ENCODE results near the gene SLC25A45.
"Not testable (repeated sequence)": the region's sequence is repeated elsewhere in the genome, so short reads cannot be mapped to it uniquely, and the experiment has no call there.

The SLC25A45 gene

GRCh38 chr11:65351511-65351910 is 30.9 kb downstream of the SLC25A45 start:
- Mint-ChIP-seq H3K27me3 (no peaks in the 10 kb centered on the region), H3K36me3 (peaks cover 8% of the 10 kb centered on the region), H3K4me1 (peaks cover 14% of the 10 kb centered on the region), H3K27ac (no peak overlapping the region), H3K9me3 (no peaks in the 10 kb centered on the region), H3K4me3 (no peak overlapping the region)

GRCh38 chr11:65341856-65342255 is 40.6 kb downstream of the SLC25A45 start:
- no peak overlapping the region for H3K4me3 Mint-ChIP-seq
- peaks cover 25% of the 10 kb centered on the region for H3K4me1 Mint-ChIP-seq
- no peaks in the 10 kb centered on the region for H3K9me3 Mint-ChIP-seq
- H3K27ac Mint-ChIP-seq = no peak overlapping the region
- no peaks in the 10 kb centered on the region for H3K27me3 Mint-ChIP-seq
- H3K36me3 Mint-ChIP-seq = peaks cover 20% of the 10 kb centered on the region

- H3K4me1 Mint-ChIP-seq = peaks cover 32% of the 10 kb centered on the region
- no peaks in the 10 kb centered on the region for H3K9me3 Mint-ChIP-seq
- no peaks in the 10 kb centered on the region for H3K27me3 Mint-ChIP-seq
- no peak overlapping the region for H3K27ac Mint-ChIP-seq
- H3K4me3 Mint-ChIP-seq = no peak overlapping the region
- peaks cover 16% of the 10 kb centered on the region for H3K36me3 Mint-ChIP-seq
Observed at GRCh38 chr11:65340226-65340625, 42.2 kb downstream of the SLC25A45 start.

GRCh38 chr11:65338676-65339075 is 43.8 kb downstream of the SLC25A45 start:
- H3K27ac Mint-ChIP-seq = peak overlapping the region; percentile 90
- peaks cover 41% of the 10 kb centered on the region for H3K4me1 Mint-ChIP-seq
- H3K27me3 Mint-ChIP-seq = no peaks in the 10 kb centered on the region
- H3K9me3 Mint-ChIP-seq = no peaks in the 10 kb centered on the region
- H3K4me3 Mint-ChIP-seq = peak overlapping the region; percentile 40
- H3K36me3 Mint-ChIP-seq = peaks cover 12% of the 10 kb centered on the region

DNA sequence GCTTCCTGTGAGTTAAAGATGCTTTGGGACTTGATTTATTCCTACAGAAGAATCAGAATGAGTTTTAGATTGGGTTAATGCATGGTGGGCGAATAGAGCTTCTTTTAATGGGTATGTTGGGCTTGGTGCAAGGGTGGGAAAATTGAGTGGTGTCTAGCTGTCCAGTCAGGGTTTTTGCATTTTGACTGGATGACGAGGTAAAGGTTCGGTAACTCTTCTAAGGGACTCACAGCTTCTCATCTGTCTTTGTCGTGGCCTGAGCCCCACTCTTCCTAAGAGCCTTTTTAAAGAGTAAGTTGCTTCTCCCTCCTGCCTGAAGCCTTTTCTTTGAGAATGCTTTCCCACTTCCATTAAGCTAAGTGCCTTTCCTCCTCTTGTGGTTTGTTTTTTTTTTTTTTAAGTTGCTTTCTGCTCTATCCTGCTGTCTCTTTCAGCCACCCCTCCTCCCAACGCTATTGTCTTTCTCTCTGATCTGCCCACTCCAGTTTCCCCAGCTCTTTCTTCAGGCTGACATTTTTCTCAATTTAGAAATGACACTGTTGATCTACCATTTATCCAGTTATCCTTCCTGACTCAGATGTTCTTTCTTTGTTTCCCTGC is 47.6 kb downstream of the SLC25A45 start:
- no peaks in the 10 kb centered on the region for H3K9me3 Mint-ChIP-seq
- peaks cover 5% of the 10 kb centered on the region for H3K36me3 Mint-ChIP-seq
- no peaks in the 10 kb centered on the region for H3K27me3 Mint-ChIP-seq
- H3K4me3 Mint-ChIP-seq = peak overlapping the region; percentile 93
- peak overlapping the region; percentile 84 for H3K27ac Mint-ChIP-seq
- peaks cover 38% of the 10 kb centered on the region for H3K4me1 Mint-ChIP-seq

- peaks cover 23% of the 10 kb centered on the region for H3K4me1 Mint-ChIP-seq
- H3K27me3 Mint-ChIP-seq, H3K9me3 Mint-ChIP-seq, H3K4me3 Mint-ChIP-seq, H3K27ac Mint-ChIP-seq, H3K36me3 Mint-ChIP-seq: not testable (repeated sequence)
Observed at GRCh38 chr11:65332591-65332990, 49.9 kb downstream of the SLC25A45 start.

- peaks cover 20% of the 10 kb centered on the region for H3K4me1 Mint-ChIP-seq
- no peaks in the 10 kb centered on the region for H3K36me3 Mint-ChIP-seq
- no peaks in the 10 kb centered on the region for H3K9me3 Mint-ChIP-seq
- H3K4me3 Mint-ChIP-seq = no peak overlapping the region
- H3K27ac Mint-ChIP-seq = no peak overlapping the region
- no peaks in the 10 kb centered on the region for H3K27me3 Mint-ChIP-seq
Observed at GRCh38 chr11:65330544-65330943, 51.9 kb downstream of the SLC25A45 start.

- Mint-ChIP-seq H3K4me3 (peak overlapping the region; percentile 46), H3K27ac (peak overlapping the region; percentile 84), H3K9me3 (no peaks in the 10 kb centered on the region), H3K36me3 (no peaks in the 10 kb centered on the region), H3K27me3 (no peaks in the 10 kb centered on the region), H3K4me1 (peaks cover 14% of the 10 kb centered on the region)
Observed at GRCh38 chr11:65329944-65330403, 52.5 kb downstream of the SLC25A45 start.

GRCh38 chr11:65329478-65329877 is 53.0 kb downstream of the SLC25A45 start:
- peaks cover 9% of the 10 kb centered on the region for H3K4me1 Mint-ChIP-seq
- no peaks in the 10 kb centered on the region for H3K36me3 Mint-ChIP-seq
- no peaks in the 10 kb centered on the region for H3K27me3 Mint-ChIP-seq
- no peak overlapping the region for H3K4me3 Mint-ChIP-seq
- peak overlapping the region; percentile 84 for H3K27ac Mint-ChIP-seq
- H3K9me3 Mint-ChIP-seq = no peaks in the 10 kb centered on the region

- Mint-ChIP-seq H3K4me3 (no peak overlapping the region), H3K9me3 (no peaks in the 10 kb centered on the region), H3K27me3 (no peaks in the 10 kb centered on the region), H3K27ac (no peak overlapping the region), H3K4me1 (peaks cover 7% of the 10 kb centered on the region), H3K36me3 (no peaks in the 10 kb centered on the region)
Observed at GRCh38 chr11:65327021-65327420, 55.4 kb downstream of the SLC25A45 start.

DNA sequence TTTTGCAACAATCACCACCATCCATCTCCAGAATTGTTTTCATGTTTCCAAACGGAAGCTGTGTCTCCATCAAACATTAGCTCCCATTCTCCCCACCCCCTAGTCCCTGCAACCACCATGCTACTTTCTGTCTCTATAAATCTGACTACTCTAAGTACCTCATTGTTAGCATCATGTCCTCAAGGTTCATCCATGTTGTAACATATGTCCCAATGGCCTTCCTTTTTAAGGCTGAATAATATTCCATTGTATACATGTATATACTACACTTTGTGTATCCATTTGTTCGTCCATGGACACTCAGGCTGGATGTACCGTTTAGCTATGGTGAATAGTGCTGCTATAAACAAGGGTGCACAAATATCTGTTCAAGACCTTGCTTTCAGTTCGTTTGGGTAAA is 57.0 kb downstream of the SLC25A45 start:
- Mint-ChIP-seq H3K4me1 (peaks cover 7% of the 10 kb centered on the region), H3K9me3 (no peaks in the 10 kb centered on the region), H3K4me3 (no peak overlapping the region), H3K36me3 (no peaks in the 10 kb centered on the region), H3K27ac (no peak overlapping the region), H3K27me3 (no peaks in the 10 kb centered on the region)

All from activated naive CD4-positive, alpha-beta T cell treated with anti-CD3 and anti-CD28 coated beads, Interleukin-2, amount 50 U/mL, for 24 hours (primary cell).